NCI-H1694 treated with DMSO at 0.1 percent for 48 hours (cell line): Measurements from ENCODE around the gene SEMA7A.

Source experiments
- DNase-seq: peaks from one replicate; lab custom pipeline; 2025; lab: John Stamatoyannopoulos, UW

The SEMA7A gene

GRCh38 chr15:74451861-74452835 lies 18.4 kb upstream of the SEMA7A start:
- no peak for DNase-seq

GRCh38 chr15:74451322-74451721 lies 17.6 kb upstream of the SEMA7A start:
- DNase-seq: no peak

- no peak for DNase-seq
Observed at GRCh38 chr15:74449643-74450205, 16.0 kb upstream of the SEMA7A start.

GRCh38 chr15:74449095-74449494 lies 15.3 kb upstream of the SEMA7A start:
- DNase-seq: no peak

- no peak for DNase-seq
Observed at GRCh38 chr15:74445816-74446763, 12.3 kb upstream of the SEMA7A start.

GRCh38 chr15:74444106-74445062 lies 10.6 kb upstream of the SEMA7A start:
- DNase-seq: no peak

GRCh38 chr15:74443100-74443909 lies 9.5 kb upstream of the SEMA7A start:
- no peak for DNase-seq

- no peak for DNase-seq
Observed at GRCh38 chr15:74442604-74443003, 8.8 kb upstream of the SEMA7A start.

GRCh38 chr15:74442063-74442462 lies 8.3 kb upstream of the SEMA7A start:
- no peak for DNase-seq

GRCh38 chr15:74441248-74441941 lies 7.6 kb upstream of the SEMA7A start:
- no peak for DNase-seq

GRCh38 chr15:74438721-74439316 lies 5.1 kb upstream of the SEMA7A start:
- peak; percentile 27 for DNase-seq

GRCh38 chr15:74438206-74438605 lies 4.4 kb upstream of the SEMA7A start:
- no peak for DNase-seq

GRCh38 chr15:74434263-74435136 lies 742 bp upstream of the SEMA7A start:
- DNase-seq: no peak

GRCh38 chr15:74432968-74433591 lies 678 bp downstream of the SEMA7A start:
- DNase-seq: no peak

GRCh38 chr15:74432271-74432967 lies 1.3 kb downstream of the SEMA7A start:
- DNase-seq: no peak

- no peak for DNase-seq
Observed at GRCh38 chr15:74431645-74432044, 2.1 kb downstream of the SEMA7A start.

- DNase-seq: no peak
Observed at GRCh38 chr15:74431116-74431515, 2.6 kb downstream of the SEMA7A start.
